GM12878 (cell line): ENCODE measurements around the gene AKNA. TPM values are rescaled to one million over a fixed set of nuclear protein-coding genes. Genes with fewer than 3 reads are reported as not detected.
A peak's percentile ranks its signal among the peaks of the same experiment; 100 is the strongest.

ENCODE experiments used
- CHD2 ChIP-seq: IDR thresholded peaks from 2 replicates; pipeline ENCODE4 v1.6.1; 2011; ENCODE audit warnings: low read depth, low read length, improper control_type of control experiment, borderline replicate concordance
- ESRRA ChIP-seq: IDR thresholded peaks from 2 replicates; pipeline ENCODE4 v1.6.1; 2012; ENCODE audit warnings: mild to moderate bottlenecking, low read length, improper control_type of control experiment
- GATAD2B ChIP-seq: fragments of 450-650 bp; conservative IDR thresholded peaks from 2 replicates; pipeline ENCODE4 v1.6.1; 2017; ENCODE audit warnings: low read depth, mild to moderate bottlenecking, moderate library complexity
- HCFC1 ChIP-seq: fragments of 150-350 bp; IDR thresholded peaks from 2 replicates; pipeline ENCODE4 v1.6.1; 2014; ENCODE audit warnings: low read length
- MTA2 ChIP-seq: fragments of 450-650 bp; IDR thresholded peaks from 2 replicates; pipeline ENCODE4 v1.6.1; 2016; ENCODE audit warnings: low read depth, mild to moderate bottlenecking, moderate library complexity
- PBX3 ChIP-seq: IDR thresholded peaks from 2 replicates; pipeline ENCODE4 v1.6.1; 2011; ENCODE audit warnings: mild to moderate bottlenecking, low read depth, low read length, moderate library complexity; ENCODE audit not compliant: insufficient replicate concordance
- POLR2AphosphoS2 ChIP-seq: IDR thresholded peaks from 2 replicates; pipeline ENCODE4 v1.6.1; 2011; ENCODE audit warnings: low read depth, mild to moderate bottlenecking, low read length, improper control_type of control experiment, moderate library complexity
- POLR2AphosphoS5 ChIP-seq: IDR thresholded peaks from 2 replicates; pipeline ENCODE4 v1.6.1; 2011; ENCODE audit warnings: mild to moderate bottlenecking, low read length, inconsistent platforms
- RELB ChIP-seq: fragments of 450-650 bp; IDR thresholded peaks from 2 replicates; pipeline ENCODE4 v1.6.1; 2017; ENCODE audit warnings: low read depth, mild to moderate bottlenecking, moderate library complexity
- TCF12 ChIP-seq: IDR thresholded peaks from 2 replicates; pipeline ENCODE4 v1.6.1; 2011; ENCODE audit warnings: low read depth, mild to moderate bottlenecking, low read length
- ZNF592 ChIP-seq: fragments of 450-650 bp; IDR thresholded peaks from 2 replicates; pipeline ENCODE4 v1.6.1; 2017; ENCODE audit warnings: mild to moderate bottlenecking, moderate library complexity
- polyA plus RNA-seq, 11 experiments: library from polyadenylated mRNA; depleted of rRNA in 4 of 11; unstranded in 6 of 11; stranded (reverse) in 5 of 11; fragments of >200 nt; fragmentation: Nextera tagmentation in 4 of 11; fragmentation: Illumina TruSeq in 1 of 11; extraction: Ambion mirVana in 4 of 11; extraction: Trizol in 1 of 11; gene quantifications; 1 replicate in 1 of 11; 2 replicates in 10 of 11; pipeline versions ENCODE4 v1.2.1 to v1.2.3, GENCODE V29; 2011 to 2016; ENCODE audit warnings: inconsistent platforms in 2 of 11, missing spikeins in 2 of 11, low read depth in 1 of 11
- total RNA-seq, 4 experiments: library from RNA; depleted of rRNA in 3 of 4; stranded (reverse); fragments of >200 nt in 3 of 4; fragmentation: Illumina TruSeq in 1 of 4; extraction: Trizol in 1 of 4; gene quantifications; 2 replicates each; pipeline versions ENCODE4 v1.2.1 to v1.2.3, GENCODE V29; 2013 to 2021
- TF ChIP-seq, protein P1 (sequence below): IDR thresholded peaks from 2 replicates; pipeline ENCODE4 v1.6.1; 2012; ENCODE audit warnings: low read depth, low read length, improper control_type of control experiment
- TF ChIP-seq, protein P2 (sequence below): fragments of 450-650 bp; IDR thresholded peaks from 2 replicates; pipeline ENCODE4 v1.6.1; 2017; ENCODE audit warnings: mild to moderate bottlenecking, moderate library complexity
- TF ChIP-seq, protein P3 (sequence below): fragments of 450-650 bp; conservative IDR thresholded peaks from 2 replicates; pipeline ENCODE4 v1.6.1; 2017; ENCODE audit warnings: mild to moderate bottlenecking, moderate library complexity

The AKNA gene
- total and polyA plus RNA-seq, 10 of the 15 experiments (the other 5 are each of a cell fraction or from before 2014, with no cell fraction given): 1.6 to 132 (median 35.3) TPM

GRCh38 chr9:114385397-114386181 lies 2.2 kb downstream of the AKNA start (continued):
- TF ChIP-seq, protein P1, sequence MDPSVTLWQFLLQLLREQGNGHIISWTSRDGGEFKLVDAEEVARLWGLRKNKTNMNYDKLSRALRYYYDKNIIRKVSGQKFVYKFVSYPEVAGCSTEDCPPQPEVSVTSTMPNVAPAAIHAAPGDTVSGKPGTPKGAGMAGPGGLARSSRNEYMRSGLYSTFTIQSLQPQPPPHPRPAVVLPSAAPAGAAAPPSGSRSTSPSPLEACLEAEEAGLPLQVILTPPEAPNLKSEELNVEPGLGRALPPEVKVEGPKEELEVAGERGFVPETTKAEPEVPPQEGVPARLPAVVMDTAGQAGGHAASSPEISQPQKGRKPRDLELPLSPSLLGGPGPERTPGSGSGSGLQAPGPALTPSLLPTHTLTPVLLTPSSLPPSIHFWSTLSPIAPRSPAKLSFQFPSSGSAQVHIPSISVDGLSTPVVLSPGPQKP: no peak
- TF ChIP-seq RELB (peak; percentile 67), POLR2AphosphoS2 (no peak), GATAD2B (peak; percentile 82), TCF12 (peak; percentile 95), POLR2AphosphoS5 (peak; percentile 91), PBX3 (peak; percentile 33), HCFC1 (no peak), CHD2 (0 out of 2 replicates have a peak, but pooled peaks have one; percentile 63), ESRRA (no peak), ZNF592 (peak; percentile 36; the same call in 1 of the 2 replicates), MTA2 (peak; percentile 92)
- TF ChIP-seq, protein P2, sequence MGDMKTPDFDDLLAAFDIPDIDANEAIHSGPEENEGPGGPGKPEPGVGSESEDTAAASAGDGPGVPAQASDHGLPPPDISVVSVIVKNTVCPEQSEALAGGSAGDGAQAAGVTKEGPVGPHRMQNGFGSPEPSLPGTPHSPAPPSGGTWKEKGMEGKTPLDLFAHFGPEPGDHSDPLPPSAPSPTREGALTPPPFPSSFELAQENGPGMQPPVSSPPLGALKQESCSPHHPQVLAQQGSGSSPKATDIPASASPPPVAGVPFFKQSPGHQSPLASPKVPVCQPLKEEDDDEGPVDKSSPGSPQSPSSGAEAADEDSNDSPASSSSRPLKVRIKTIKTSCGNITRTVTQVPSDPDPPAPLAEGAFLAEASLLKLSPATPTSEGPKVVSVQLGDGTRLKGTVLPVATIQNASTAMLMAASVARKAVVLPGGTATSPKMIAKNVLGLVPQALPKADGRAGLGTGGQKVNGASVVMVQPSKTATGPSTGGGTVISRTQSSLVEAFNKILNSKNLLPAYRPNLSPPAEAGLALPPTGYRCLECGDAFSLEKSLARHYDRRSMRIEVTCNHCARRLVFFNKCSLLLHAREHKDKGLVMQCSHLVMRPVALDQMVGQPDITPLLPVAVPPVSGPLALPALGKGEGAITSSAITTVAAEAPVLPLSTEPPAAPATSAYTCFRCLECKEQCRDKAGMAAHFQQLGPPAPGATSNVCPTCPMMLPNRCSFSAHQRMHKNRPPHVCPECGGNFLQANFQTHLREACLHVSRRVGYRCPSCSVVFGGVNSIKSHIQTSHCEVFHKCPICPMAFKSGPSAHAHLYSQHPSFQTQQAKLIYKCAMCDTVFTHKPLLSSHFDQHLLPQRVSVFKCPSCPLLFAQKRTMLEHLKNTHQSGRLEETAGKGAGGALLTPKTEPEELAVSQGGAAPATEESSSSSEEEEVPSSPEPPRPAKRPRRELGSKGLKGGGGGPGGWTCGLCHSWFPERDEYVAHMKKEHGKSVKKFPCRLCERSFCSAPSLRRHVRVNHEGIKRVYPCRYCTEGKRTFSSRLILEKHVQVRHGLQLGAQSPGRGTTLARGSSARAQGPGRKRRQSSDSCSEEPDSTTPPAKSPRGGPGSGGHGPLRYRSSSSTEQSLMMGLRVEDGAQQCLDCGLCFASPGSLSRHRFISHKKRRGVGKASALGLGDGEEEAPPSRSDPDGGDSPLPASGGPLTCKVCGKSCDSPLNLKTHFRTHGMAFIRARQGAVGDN: peak; percentile 96
- TF ChIP-seq, protein P3, sequence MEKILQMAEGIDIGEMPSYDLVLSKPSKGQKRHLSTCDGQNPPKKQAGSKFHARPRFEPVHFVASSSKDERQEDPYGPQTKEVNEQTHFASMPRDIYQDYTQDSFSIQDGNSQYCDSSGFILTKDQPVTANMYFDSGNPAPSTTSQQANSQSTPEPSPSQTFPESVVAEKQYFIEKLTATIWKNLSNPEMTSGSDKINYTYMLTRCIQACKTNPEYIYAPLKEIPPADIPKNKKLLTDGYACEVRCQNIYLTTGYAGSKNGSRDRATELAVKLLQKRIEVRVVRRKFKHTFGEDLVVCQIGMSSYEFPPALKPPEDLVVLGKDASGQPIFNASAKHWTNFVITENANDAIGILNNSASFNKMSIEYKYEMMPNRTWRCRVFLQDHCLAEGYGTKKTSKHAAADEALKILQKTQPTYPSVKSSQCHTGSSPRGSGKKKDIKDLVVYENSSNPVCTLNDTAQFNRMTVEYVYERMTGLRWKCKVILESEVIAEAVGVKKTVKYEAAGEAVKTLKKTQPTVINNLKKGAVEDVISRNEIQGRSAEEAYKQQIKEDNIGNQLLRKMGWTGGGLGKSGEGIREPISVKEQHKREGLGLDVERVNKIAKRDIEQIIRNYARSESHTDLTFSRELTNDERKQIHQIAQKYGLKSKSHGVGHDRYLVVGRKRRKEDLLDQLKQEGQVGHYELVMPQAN: peak; percentile 81
